HG03571 (cell line): ENCODE results near the gene ADAD2.

ENCODE experiments used
- ATAC-seq: cut with Tn5 transposase; IDR thresholded peaks from one replicate; pipeline ENCODE4 v1.9.1; 2021; ENCODE audit not compliant: unreplicated experiment

Gene ADAD2

DNA sequence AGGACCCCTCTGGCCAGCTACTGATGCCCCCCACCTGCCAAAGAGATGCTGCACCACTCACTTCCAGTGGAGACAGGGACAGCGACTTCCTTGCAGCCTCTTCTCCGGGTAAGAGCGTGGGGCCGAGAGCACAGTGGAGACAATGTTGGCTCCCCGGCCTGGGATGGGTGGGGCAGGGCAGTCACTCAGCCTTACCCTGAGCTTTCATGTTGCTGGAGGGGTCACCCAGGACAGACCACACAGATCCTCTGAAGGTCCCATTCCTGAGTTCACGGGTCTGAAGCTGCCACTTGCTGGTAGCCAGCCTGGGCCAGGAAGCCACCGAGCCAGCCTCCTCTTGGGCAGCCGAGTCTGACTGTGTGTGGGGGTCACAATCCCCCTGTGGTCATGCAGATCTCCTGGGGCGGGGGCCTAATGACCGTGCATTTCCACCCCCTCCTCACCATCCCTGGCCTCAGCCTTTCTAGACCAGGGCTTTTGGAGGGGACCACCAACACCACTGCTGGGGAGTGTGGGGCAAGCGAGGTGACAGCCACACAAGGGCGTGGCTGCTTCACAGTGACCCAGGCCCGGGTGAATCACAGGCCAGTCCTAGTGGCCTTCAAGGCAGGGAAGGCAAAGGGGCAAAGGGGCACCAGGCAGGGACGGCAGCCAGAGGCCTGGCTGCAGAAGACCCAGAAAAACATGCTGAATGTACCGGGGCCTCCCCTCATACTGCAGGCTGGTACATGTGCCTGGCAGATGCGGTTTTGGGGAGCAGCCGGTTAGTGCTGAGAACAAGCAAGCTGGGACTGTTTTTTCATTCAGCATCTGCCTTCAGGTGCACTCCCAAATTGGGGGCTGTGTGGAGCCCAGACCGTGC lies 14.5 kb upstream of the ADAD2 start:
- ATAC-seq = no peak

DNA sequence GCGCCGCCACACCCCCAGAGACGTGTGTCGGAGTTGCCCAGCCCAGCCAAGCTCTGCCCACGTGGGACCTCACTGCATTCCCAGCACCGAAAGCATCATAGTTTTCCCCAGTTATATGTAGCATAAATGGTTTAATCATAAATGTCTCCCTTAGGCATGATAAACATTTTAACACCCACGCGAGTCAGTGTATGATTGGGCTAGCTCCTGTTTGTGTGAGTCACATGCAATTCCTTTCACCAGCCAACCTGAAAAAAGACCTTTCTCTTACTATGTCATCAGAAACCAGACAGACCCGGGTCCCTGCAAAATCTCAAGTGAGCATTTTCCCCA lies 13.2 kb upstream of the ADAD2 start:
- ATAC-seq = no peak

DNA sequence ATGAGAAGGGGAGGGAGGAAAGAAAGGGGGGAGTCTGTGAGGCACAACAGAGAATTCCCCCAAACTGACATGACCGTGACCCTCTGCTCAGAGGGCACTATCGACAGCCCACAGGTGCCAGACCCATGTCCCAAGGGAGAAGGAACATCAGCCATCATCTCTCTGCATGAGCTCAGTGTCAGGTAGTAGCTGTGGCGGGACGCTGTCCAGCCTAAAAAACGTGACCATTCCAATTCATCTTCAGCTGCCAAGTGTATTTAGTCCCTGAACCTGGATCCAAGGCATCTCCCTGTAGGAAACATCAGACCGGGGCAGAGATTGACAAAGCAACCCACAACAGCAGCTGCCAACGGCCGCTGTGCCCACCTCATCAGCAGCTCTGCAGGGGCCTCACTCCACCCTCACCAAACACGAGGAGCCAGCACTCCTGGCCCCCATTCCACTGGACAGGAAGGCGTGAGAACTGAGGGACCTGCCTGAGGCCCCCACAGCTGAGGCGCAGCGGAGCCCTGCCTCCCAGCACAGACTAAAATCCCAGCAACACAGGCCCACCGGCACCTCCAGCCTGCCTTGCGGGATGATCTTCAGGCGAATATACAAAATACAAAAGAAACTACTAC lies 12.7 kb upstream of the ADAD2 start:
- no peak for ATAC-seq

DNA sequence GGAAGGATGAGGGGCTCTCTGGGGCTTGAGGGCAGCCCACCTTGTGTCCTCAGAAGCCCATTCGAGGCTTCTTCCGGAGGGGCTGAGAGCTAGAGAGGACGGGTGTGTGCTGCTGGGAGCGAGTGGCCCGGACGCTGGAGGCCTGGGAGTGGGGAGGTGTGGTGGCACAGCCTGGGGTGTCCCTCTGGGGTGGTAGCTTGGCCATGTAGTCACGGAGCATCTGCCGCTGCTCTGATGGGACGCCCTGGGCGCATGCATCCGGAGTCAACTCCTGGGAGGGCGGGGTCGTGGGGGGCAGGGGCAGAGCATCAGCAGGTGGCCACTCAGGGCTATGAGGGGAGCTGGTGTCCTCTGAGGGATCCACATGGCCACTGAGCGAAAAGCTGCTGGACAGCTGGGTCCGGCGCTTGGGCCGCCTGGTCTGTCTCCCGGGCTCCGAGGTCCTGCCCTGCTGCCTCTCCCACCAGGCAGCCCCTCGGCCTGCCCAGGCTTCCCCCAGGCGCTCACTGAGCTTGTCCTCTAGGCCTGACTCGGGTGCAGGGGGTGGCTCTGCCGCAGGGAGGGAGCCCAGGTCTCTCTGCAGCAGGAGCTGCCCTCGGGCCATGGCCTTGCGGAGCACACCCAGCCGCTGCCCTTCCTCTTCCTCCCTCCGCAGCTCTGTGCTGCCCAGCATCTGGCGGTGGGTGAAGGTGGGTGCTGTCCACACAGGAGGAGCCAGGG lies 11.9 kb upstream of the ADAD2 start:
- ATAC-seq = no peak

DNA sequence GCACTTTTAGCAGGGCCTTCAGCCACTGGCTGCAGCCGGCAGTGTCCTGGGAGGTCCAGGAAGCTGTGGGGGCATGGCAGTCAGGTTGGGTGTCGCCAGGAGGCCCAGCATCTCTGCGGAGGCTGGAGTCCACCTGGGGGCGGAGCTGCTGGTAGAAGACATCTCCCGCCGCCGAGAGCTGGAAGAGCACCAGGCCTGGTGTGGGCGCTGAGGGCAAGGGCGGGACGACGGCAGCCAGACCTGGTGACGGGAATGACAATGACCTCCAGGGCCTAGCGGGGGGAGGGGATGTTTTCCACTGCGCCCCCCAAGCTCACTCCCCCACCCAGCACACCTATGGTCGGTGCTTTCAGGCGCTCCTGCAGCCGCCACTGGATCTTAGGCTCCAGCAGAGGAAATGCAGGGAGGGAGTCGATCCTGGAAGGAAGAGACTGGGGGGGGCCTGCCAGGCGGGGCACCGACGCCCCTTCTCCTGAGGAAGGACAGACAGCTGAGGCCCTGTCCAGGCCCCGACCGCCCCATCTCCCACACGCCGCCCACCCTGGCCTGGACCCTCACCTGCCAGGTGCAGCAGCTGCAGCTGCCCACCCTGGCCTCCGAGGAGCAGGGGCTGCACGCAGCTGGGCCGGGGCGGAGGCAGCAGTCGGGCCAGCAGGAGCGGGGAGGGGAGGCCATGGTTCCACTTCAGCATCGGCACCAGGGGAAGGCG lies 11.2 kb upstream of the ADAD2 start:
- ATAC-seq = no peak

DNA sequence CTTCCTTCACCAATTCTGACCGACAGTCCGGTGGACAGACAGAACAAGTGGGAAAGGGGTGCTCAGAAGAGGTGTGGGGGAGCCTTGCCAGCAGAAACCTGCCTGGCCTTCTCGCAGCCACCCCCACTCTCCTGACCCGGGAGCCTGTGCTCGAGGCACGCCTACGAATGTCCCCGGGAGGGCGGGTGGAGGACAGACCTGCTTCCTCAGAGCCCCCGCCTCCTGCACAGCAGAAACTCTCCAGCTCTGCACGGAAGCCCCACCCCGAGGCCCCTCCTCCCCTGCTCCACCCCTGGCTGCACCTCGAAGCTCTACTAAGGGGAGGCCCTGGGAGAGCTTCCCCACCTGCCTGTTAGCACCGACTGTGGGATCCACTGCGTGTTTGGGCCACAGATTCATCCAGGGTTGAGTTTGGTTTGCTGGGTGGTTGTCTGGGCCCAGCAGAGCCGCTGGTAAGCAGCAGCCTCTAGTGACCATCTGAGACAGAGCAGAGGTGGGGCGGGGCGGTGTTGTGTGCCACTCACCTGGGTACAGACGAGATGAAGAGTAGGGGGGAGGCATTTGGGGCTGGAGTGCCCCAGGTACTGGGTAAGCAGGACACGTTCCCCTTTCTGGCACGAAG lies 10.3 kb upstream of the ADAD2 start:
- ATAC-seq = no peak

DNA sequence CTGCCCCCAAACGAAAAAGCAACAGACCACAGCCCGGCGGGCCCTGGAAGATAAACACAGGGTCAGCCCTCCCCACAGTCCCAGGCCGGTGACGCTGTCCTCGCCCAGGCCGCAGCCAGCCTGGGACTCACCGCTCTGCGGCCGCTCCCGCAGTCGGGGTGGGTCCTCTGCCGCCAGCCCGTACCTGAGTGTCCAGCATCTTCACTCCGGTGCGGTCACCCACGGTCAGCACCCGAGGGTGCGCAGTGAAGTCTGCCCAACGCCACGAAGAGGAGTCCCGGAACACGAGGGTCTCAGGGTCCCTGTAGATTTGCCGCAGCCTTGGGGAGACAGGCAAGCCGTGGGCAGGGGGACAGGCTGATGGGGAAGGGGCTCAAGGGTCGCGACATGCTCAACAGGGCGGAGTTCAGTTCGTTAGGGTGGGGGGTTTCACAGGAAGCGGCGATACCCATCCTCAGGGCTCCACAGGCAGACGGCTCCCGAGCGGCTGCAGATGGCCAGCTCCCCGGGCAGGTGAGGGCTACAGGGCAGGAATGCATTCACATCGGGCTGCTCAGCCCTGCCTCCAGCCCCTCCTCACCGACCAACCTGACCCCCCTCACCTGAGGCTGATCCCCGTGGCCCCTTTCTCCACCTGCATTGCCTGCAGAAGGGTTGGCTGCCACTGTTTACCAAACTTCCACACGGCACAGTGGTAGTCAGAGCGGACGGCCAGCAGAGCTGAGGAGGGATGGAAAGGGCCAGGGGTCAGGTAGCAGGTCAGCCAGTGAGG lies 9.6 kb upstream of the ADAD2 start:
- ATAC-seq = no peak

DNA sequence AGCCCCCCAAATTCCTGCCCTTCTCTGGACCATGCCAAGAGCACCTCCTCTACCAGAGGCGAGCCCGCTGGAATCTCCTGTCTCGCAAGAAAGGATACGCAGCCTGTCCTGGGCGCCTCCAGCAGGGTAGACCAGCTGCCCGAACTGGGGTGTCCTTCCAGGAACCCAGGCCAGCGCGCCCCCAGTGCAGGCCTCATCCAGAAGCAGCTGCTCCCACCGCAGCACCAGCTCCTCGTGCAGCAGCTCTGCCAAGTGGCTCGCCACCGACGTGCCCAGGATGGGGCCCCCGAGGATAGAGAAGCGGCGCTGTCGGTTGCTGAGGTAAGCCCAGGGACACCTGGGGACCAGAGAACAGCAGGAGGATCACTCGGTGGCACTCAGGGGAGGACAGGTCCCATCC lies 8.9 kb upstream of the ADAD2 start:
- no peak for ATAC-seq

DNA sequence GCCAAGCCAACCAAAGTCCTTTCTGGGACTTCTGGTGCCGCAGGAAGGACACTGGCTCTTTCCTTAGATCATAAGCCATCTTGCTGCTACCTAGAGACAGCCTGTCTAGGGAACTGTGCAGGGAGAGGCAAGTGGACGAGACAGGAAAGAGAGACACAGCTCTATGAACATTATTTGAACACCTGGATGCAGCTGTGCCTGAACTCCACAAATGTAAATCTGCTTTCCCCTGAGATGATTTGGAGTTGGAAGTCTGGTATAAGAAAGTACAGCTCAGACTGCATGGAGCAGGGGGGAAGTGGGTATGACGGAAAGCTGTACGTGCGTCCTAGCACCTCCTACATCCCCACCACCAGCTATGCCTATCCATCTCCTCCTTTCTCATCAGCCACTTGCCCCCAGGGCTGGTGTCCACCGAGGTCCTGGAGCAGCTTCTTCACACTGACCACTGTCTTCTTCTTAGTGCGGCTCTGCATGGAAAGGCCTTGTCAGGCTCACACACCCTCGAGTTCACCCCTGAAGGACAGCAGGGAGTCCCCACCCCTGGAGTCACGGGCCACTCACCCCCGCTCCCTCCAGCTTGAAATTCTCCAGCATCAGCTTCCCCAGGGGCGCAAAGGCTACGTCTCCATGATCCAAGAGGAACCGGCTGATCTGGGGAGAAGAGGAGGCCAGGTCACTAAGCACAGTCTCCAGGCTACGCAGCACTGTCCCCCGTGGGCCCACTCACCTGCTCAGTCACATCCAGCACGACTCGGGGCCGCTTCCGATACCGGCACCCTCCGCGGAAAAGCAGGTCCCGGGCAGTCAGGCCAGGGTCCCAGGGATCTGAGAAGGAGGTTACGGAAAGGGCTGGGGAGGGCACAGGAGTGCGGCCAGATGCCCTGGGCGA lies 8.0 kb upstream of the ADAD2 start:
- ATAC-seq = no peak

DNA sequence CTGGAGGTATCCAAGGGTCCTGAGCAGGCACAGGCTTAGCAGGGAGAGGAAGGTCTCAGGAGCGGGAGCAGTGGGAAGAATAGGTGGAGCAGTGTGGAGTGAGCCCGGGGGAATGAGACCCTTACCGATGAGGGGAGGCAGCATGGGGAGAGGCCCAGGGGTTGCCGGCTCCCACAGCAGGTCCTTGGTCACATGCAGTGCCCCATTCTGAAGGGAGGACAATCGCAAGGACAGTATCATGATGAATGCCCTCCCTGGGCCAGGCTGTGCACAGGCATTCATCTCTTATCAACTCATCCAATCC lies 7.4 kb upstream of the ADAD2 start:
- no peak for ATAC-seq

DNA sequence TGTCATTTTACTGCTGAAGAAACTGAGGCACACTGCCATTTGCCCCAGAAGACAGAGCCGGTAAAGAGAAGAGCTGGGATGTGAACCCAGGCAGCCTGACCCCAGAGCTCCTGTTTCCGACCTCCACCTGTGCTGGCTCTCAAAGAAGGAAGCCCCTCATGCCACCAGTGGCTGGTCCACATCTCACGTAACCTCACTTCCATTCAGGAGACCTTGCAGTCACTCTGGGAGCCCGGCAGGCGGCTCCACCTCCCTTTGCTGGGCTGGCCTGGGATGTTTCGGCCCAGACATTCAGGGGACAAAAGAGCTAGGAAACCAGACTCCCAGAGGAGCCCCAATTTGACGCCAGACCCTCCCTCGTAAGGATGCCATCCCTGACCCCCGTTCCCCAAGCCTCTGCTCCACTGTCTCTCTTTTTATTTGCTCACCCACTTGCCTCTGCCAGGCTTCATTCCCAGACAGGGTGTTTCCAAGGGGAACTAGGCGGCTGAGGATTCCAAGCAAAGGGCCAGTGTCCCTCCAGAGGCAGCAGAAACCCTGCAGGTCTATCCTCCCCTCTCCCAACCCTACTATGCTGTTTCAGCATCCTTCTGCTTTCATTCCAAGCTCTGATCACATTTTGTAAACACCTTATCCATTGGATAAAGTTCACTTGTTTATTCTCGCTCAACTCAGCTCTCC lies 6.9 kb upstream of the ADAD2 start:
- no peak for ATAC-seq

DNA sequence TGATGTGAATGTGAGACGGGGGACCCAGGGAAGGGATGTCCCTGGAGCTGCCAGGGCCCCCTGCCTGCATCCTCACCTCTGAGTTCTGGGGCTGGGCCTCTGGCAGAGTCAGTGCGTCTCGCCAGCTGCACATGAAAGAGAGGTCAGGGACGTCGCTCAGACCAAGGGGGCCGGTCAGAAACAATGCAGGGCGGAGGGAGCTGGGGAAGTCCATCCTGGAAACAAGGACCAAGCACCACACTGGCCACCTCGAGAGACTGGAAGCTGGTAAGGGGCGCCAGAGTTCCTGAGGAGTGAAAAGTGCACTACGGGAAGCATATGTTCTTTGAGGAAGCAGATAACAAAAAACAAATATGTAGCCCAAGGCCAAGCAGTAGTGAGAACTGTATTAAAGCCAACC lies 6.2 kb upstream of the ADAD2 start:
- no peak for ATAC-seq

DNA sequence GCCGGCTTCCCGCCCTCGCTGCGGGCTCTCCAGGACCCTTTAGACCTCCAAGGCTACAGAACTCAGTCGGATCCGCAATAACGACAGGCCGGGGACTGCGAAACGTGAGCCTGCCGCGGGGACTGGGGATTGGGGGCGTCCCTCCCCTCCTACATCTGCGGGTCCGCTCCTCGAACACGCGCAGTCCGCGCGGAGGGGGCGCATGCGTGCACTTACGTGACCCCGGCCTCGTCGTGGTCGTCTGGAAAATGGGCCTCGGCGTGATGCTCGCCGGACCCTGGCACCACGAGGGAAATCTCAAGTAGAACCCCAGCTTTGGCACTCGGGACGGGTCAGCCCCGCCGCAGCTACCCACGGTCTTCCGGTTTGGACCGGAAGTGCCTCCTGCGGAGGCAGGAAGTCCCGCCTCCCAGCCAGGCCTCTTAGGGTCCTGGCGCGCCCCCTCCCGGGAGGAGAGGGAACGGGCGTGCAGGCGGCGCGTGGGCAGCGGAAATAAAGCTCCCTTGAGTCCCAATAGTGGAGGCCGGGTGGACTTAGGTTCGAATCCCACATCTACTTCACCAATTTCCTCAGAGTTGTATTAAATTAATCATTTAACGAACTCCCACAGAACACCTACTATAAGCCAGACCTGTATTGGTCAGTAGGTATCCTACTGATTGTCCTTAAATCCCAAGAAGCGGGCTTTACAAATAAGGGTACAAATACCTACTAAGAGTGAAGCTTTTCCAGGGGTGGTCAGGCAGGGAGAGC lies 4.1 kb upstream of the ADAD2 start, which contains the start of gene TAF1C:
Gene TAF1C (minus strand): TSS at position 373 of the 753 bp plus-strand sequence. CDS start 2,069 bp downstream, outside the sequence.
- peak; percentile 92 for ATAC-seq

DNA sequence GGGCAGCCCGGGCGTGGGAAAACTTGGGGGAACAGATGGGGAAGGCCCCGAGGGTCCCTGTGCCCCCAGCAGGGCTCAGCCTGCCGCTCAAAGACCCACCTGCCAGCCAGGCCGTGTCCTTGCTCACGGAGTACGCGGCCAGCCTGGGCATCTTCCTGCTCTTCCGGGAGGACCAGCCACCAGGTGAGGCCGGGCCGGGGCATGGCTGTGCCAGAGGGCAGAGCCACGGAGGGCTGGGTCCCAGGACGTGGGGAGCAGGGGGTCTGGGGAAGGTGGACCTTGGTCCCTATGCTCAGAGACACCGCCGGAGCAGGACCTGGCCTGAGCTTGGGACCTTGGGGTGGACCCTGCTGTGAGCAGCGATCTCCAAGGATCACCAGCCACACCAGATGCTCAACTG lies 509 bp downstream of the ADAD2 start:
- no peak for ATAC-seq

DNA sequence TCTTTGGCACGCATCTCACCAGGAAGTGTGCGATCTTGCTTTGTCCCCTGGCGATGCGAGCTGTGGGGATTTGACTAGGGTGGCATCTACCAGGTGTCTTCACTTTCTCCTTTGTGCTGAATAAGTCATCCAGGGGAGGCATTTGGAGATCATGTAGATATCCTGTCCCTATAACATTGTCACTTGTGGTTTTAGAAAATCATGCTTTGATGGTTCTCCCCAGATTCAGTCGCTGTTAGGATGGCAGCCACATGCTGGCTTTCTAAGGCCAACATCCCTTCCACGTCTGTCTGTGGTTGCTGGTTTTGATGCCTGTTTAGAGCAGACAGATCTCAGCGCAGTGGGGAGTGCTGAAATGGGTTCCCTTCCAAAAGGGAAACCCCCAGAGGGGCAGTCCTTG lies 2.5 kb downstream of the ADAD2 start:
- ATAC-seq = no peak

DNA sequence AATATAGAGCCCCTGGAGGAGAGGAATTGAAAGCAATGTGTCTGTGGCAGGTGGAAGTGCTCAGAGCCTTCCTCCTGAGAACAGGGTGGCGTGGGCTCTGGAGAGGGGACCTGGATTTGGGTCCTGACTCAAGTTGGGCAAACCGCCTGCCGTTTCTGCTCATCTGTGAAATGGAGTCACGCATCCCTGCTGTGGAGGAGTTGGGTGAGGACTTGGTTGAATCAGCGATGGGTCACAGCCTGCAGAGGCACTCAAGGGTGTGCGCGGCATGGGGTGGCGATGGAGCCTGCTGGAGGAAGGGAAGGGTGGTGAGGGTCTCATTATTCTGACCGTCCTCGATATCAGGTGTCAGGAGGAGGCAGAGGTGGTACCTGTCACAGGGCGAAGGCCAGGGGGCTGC lies 3.1 kb downstream of the ADAD2 start:
- ATAC-seq = no peak

DNA sequence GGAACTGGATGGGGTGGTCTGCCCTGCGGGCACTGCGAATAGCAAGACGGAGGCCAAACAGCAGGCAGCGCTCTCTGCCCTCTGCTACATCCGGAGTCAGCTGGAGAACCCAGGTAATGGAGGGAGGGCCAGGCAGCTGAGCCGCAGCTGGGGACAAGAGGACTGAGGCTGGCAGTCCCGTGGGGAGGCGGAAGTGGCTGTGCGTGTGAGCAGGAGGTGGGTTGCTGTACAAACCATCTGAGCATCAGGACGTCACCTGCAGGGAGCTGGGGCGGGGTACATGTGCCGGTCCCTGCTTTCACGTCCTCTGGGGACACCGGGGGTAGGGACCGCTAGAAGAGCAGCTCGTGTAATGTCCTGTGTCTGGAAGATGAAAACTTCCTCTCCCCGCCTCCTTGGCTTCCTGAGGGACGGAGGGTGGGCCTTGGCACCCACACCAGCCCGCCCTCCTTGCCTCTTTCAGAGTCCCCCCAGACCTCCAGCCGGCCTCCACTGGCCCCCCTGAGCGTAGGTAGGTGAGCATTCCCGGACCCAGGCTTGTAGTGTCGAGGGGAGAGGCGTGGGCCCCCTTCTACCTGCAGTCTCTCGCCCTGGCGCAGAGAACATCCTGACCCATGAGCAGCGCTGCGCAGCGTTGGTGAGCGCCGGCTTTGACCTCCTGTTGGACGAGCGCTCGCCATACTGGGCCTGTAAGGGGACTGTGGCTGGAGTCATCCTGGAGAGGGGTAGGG lies 3.7 kb downstream of the ADAD2 start:
- no peak for ATAC-seq
